Measurements from ENCODE around the gene ENTREP3.

The ENTREP3 gene

GRCh38 chr1:155198547-155198906, 56.8 kb downstream of the ENTREP3 start:
- no peak for DNase-seq (ENCODE audit: low read depth)

- no peak for DNase-seq (ENCODE audit: low read depth)
These were observed 57.3 kb downstream of the ENTREP3 start for GRCh38 chr1:155197901-155198546.

Measured in non-pigmented ciliary epithelial cell (primary cell).